HG03342 (cell line): ENCODE results near the gene ARMH2.

ENCODE experiments used
- ATAC-seq: cut with Tn5 transposase; IDR thresholded peaks from one replicate; pipeline ENCODE4 v1.9.1; 2021; ENCODE audit warnings: mild to moderate bottlenecking, moderate library complexity; ENCODE audit not compliant: unreplicated experiment

The ARMH2 gene

GRCh38 chr6:24798740-24799540 is at the start of gene ARMH2:
ARMH2 (minus strand) TSS chr6:24798917; CDS start chr6:24798857, 60 bp downstream.
- ATAC-seq, result no peak

- no peak for ATAC-seq
Observed at GRCh38 chr6:24848461-24848860, 49.7 kb upstream of the ARMH2 start.

GRCh38 chr6:24847402-24847801 is 48.7 kb upstream of the ARMH2 start:
- ATAC-seq, result no peak

- no peak for ATAC-seq
Observed at GRCh38 chr6:24845578-24845977, 46.9 kb upstream of the ARMH2 start.

GRCh38 chr6:24844903-24845302 is 46.2 kb upstream of the ARMH2 start:
- ATAC-seq, result peak; percentile 81

GRCh38 chr6:24844061-24844460 is 45.3 kb upstream of the ARMH2 start:
- ATAC-seq, result no peak

GRCh38 chr6:24840187-24840586 is 41.5 kb upstream of the ARMH2 start:
- no peak for ATAC-seq

GRCh38 chr6:24838994-24839393 is 40.3 kb upstream of the ARMH2 start:
- ATAC-seq, result no peak

GRCh38 chr6:24838081-24838480 is 39.4 kb upstream of the ARMH2 start:
- ATAC-seq, result no peak

GRCh38 chr6:24836109-24836508 is 37.4 kb upstream of the ARMH2 start:
- ATAC-seq, result no peak

- no peak for ATAC-seq
Observed at GRCh38 chr6:24833711-24834386, 35.1 kb upstream of the ARMH2 start.

GRCh38 chr6:24832794-24833193 is 34.1 kb upstream of the ARMH2 start:
- ATAC-seq, result no peak

- ATAC-seq, result no peak
Observed at GRCh38 chr6:24831771-24832716, 33.3 kb upstream of the ARMH2 start.

- ATAC-seq, result no peak
Observed at GRCh38 chr6:24829657-24830056, 30.9 kb upstream of the ARMH2 start.

GRCh38 chr6:24827970-24828369 is 29.3 kb upstream of the ARMH2 start:
- ATAC-seq, result no peak

GRCh38 chr6:24827162-24827561 is 28.4 kb upstream of the ARMH2 start:
- no peak for ATAC-seq

- no peak for ATAC-seq
Observed at GRCh38 chr6:24825130-24825630, 26.5 kb upstream of the ARMH2 start.

GRCh38 chr6:24824142-24824938 is 25.6 kb upstream of the ARMH2 start:
- ATAC-seq, result no peak

GRCh38 chr6:24823185-24823584 is 24.5 kb upstream of the ARMH2 start:
- no peak for ATAC-seq

- no peak for ATAC-seq
Observed at GRCh38 chr6:24822696-24823095, 24.0 kb upstream of the ARMH2 start.
